GM13976 (cell line): Measurements from ENCODE around the gene ABHD17C.

Source experiments
- DNase-seq: peaks from one replicate; pipeline ENCODE4 v3.0.0; 2012; ENCODE audit warnings: low spot score
- in situ Hi-C: fragments of 300-500 bp; cut with MboI; formaldehyde crosslinking; loops from one replicate; pipeline ENCODE4 v1.12.0; 2022; ENCODE audit warnings: low sequenced_read_pairs, mixed read lengths, inconsistent platforms; ENCODE audit not compliant: unreplicated experiment
- TF ChIP-seq, protein P1 (sequence below): IDR thresholded peaks from 2 replicates; pipeline ENCODE4 v1.5.1; 2012; ENCODE audit warnings: borderline replicate concordance, mild to moderate bottlenecking; ENCODE audit not compliant: insufficient read depth; ENCODE audit errors: extremely low read depth, missing control alignments, control extremely low read depth

ABHD17C gene

GRCh38 chr15:80685628-80686027 lies 9.5 kb upstream of the ABHD17C start:
- in situ Hi-C loops = no loop called here
- TF ChIP-seq, protein P1, sequence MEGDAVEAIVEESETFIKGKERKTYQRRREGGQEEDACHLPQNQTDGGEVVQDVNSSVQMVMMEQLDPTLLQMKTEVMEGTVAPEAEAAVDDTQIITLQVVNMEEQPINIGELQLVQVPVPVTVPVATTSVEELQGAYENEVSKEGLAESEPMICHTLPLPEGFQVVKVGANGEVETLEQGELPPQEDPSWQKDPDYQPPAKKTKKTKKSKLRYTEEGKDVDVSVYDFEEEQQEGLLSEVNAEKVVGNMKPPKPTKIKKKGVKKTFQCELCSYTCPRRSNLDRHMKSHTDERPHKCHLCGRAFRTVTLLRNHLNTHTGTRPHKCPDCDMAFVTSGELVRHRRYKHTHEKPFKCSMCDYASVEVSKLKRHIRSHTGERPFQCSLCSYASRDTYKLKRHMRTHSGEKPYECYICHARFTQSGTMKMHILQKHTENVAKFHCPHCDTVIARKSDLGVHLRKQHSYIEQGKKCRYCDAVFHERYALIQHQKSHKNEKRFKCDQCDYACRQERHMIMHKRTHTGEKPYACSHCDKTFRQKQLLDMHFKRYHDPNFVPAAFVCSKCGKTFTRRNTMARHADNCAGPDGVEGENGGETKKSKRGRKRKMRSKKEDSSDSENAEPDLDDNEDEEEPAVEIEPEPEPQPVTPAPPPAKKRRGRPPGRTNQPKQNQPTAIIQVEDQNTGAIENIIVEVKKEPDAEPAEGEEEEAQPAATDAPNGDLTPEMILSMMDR = no peak
- DNase-seq = no peak

DNA sequence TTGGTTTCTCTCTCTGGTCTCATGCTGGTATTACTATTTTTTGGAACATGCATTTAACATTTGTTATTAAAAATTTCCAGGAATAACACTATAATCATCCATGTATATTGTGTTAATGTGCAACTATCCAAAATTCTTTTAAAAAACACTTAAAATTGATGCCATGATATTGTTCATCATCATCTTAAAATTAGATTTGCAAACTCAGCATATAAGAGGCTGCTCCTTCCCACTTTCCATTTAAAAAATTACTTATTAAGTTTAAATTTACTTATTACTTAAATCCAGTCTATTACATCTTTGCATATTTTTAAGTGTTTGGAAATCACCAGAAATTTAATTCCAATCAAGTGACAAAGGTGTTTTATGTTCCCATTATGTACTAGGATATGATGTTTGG lies 5.8 kb upstream of the ABHD17C start:
- TF ChIP-seq, protein P1 = no peak
- in situ Hi-C loops = no loop called here
- no peak for DNase-seq

GRCh38 chr15:80689716-80690115 lies 5.4 kb upstream of the ABHD17C start:
- TF ChIP-seq, protein P1 = no peak
- in situ Hi-C loops = no loop called here
- DNase-seq = no peak

DNA sequence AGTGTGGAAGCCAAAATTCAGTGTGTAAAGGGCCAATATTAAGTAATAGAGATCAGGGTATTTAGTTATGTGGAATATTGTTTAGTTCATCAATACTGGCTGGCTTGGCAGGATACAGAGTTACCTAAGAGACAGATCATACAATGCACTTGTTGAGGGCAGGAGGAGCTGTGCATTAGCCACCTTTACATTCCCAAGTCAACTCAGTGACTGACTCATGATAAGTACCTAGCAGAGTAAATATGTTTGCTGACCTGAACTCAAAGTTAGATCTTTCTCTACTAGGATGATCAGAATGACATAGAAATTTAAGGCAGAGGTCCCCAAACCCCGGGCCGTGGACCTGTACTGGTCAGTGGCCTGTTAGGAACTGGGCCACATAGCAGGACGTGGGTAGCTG lies 3.5 kb upstream of the ABHD17C start:
- TF ChIP-seq, protein P1 = no peak
- in situ Hi-C loops = no loop called here
- DNase-seq = no peak

GRCh38 chr15:80693682-80694610 lies 1.2 kb upstream of the ABHD17C start:
- in situ Hi-C loops = no loop called here
- DNase-seq = no peak
- TF ChIP-seq, protein P1 = no peak

GRCh38 chr15:80694611-80695098 lies 455 bp upstream of the ABHD17C start:
- peak; percentile 31 for DNase-seq
- in situ Hi-C loops = no loop called here
- TF ChIP-seq, protein P1 = no peak
